Right ventricle myocardium inferior (tissue), 1 donor: Measurements from ENCODE around the gene FOS. TPM values are rescaled to one million over a fixed set of nuclear protein-coding genes. Genes with fewer than 3 reads are reported as not detected.

Experiments used
- ATAC-seq: fragments of 200-7000 bp; cut with Tn5 transposase; one replicate; pipeline ENCODE4 v1.9.1; 2020; ENCODE audit warnings: mild to moderate bottlenecking, moderate library complexity
- DNase-seq: peaks from one replicate; pipeline ENCODE4 v3.0.0; 2021; ENCODE audit errors: missing footprints
- intact Hi-C: fragments of 100-400 bp; cut with DNase I; formaldehyde crosslinking; loops from one replicate; pipeline ENCODE4 v1.11.0; 2022
- total RNA-seq: library from RNA; stranded (reverse); fragmentation: NEBNext Ultra II Directional; extraction: Animal tissue kit (Norgen Biotek cat#: 25700); gene quantifications from one replicate; pipeline ENCODE4 v1.2.1, GENCODE V29; 2021
- donor health status: DM: no; HTN: yes; CAD: no; lungs with severe emphysema.

FOS gene
- total RNA-seq, 1 donor from 2014 or later: 9.5 TPM

DNA sequence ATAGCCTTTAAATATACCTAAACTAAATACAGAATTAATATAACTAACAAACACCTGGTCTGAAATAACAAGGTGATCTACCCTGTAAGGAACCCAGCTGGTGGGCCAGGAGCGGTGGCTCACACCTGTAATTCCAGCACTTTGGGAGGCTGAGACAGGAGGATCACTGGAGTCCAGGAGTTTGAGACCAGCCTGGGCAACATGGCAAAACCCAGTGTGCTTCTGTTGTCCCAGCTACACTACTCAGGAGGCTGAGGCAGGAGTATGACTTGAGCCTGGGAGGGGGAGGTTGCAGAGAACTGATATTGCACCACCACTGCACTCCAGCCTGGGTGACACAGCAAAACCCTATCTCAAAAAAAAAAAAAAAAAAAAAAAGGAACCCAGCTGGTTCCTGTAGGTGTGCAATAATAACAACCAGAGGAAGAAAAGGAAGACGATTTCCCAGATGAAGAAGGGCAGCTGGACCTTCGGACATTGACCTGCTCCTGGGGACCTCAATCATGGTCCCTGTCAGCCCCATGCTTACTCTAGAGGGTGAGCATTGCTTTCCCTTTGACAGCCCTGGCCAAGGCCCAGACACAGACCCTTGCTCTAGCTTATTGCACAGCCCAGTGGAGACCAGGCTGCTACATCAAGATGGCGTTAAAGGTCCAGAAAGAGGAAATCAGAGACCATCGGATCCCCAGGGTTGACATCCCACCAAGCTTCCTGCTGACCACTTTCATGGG lies 5.4 kb downstream of the FOS start:
- DNase-seq (no peak), ATAC-seq (no peak)
- intact Hi-C loops: no loop called here

- intact Hi-C loops: no loop called here
- ATAC-seq (no peak), DNase-seq (no peak)
These were observed 6.7 kb downstream of the FOS start for GRCh38 chr14:75285331-75285730.

DNA sequence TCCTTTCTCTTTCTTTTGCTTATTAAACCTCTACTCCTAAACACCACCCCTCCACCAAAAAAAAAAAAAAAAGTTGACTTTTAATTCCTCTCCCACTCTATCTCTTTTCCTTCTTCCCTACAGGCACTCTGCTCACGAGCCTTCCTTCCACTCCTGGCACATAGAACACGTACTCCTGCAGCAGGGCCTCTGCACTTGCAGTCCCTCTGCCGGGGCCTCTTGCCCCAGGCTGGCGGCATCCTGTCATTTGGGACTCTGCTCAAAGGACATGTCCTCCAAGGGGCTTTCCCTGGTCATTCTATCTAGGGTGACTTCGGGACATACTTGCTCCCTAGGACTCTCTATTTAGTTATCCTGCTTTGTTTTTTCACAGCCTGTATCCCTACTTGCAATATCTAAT lies 7.7 kb downstream of the FOS start:
- peak; percentile 69 for ATAC-seq
- intact Hi-C loops: no loop called here
- no peak for DNase-seq

- intact Hi-C loops: no loop called here
- ATAC-seq (no peak), DNase-seq (no peak)
These were observed 11.3 kb downstream of the FOS start for GRCh38 chr14:75289840-75290388.

DNA sequence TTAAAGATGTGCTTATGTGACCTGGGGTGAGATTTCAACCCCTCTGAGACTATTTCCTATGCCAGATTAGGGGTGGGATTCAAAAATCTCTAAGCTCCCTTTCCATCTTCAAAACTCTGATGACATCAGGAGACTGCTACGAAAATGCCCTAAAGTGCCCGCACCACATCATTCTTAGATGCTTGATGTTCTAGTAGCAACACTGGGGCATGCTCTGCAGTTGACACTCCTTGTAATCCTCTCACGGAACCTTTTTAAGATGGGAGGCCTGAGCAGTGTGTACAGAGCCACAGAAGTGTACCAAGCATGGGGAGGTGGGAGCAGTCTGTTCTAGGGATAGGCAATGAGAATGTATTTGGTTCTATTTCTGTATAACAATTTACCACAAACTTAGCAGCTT lies 12.2 kb downstream of the FOS start:
- ATAC-seq (no peak), DNase-seq (no peak)
- intact Hi-C loops: no loop called here

DNA sequence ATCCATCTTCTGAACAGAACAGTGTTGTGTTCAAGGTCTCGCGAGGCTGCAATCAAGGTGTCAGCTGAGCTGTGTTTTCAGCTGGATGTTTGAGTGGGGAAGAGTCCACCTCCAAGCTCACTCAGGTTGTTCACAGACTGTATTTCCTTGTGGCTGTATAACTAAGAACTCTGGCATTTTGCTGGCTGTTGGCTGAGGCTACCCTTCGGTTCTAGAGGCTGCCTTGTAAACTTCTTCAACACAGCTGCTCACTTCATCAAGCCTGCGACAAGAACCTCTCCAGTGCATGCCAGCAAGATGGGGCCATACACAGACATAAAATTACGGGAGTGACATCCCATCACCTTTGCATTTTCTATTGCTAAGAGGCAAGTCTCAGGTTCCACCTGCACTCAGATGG lies 12.7 kb downstream of the FOS start:
- DNase-seq (no peak), ATAC-seq (no peak)
- intact Hi-C loops: no loop called here

DNA sequence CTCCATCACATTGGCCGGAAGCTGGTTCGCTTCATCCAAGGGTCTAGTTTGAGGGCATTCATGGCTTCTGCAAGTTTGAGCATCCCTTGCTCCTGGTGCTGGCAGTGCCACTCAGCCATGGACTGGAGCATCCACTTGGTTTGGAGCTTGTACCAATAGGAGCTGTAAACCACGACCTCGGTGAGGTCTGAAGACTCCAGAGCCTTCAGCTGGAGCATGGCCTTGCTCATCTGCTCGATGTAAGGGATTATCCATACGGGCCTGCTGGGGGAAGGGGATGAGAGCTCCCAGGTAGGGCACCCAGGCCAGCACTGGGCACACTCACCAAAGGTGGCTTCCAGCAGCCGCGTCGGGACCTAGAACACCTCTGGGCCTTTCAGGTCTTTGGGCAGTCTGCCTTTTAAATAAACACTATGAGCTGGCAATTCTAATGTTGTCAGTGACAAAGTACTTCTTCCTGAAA lies 13.5 kb downstream of the FOS start:
- intact Hi-C loops: no loop called here
- ATAC-seq: no peak

GRCh38 chr14:75292886-75293285 lies 14.3 kb downstream of the FOS start:
- ATAC-seq: no peak
- intact Hi-C loops: no loop called here
- no peak for DNase-seq

More for the DNA sequence above, 13.5 kb downstream of the FOS start:
- DNase-seq: no peak

DNA sequence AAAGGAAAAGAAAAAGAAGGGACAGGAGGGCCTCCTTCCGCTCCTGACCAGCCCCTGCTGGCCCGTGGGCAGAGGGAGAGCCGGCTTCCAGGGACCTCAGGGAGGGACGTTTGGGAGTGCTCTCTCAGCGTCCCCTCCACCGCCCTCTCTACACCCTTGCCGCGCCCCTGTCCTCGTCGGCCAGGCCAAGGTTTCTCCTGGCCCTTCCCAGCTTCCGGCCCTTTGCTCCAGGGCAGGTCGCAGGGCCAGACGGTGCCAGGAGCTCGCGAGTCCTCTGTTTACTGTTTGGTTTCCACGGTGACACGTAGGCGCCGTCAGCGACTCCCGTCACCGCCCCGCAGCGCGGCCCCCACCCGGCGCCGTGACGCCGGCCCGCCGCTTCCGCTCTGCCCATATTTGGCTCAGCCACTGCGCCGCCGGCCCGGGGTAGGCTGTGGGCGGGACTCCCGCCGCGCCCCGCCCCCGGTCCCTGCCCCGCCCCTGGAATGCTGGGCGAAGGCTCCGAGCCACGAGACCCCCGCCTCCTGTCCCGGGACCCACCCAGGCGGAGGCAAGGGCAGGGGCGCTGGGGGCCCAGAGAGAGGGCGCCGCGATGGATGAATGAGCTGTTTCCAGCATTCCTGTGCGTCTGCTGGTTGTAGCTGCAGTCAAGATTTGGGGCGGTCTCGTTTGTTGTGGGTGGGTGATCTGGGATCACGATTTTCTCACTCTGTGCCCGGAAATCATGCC lies 15.5 kb downstream of the FOS start:
- DNase-seq: peak; percentile 97
- peak; percentile 95 for ATAC-seq
- intact Hi-C loops: loop anchor here (1.0 to 2.0 kb wide), 4 partner anchors 16 to 161 kb away; partner anchors contain the start of genes FOS and TMED10

GRCh38 chr14:75294649-75295033 lies 16.0 kb downstream of the FOS start:
- intact Hi-C loops: loop anchor here (1.0 to 5.0 kb wide), 5 partner anchors 16 to 162 kb away; partner anchors contain the start of genes FOS and TMED10
- ATAC-seq (no peak), DNase-seq (no peak)

DNA sequence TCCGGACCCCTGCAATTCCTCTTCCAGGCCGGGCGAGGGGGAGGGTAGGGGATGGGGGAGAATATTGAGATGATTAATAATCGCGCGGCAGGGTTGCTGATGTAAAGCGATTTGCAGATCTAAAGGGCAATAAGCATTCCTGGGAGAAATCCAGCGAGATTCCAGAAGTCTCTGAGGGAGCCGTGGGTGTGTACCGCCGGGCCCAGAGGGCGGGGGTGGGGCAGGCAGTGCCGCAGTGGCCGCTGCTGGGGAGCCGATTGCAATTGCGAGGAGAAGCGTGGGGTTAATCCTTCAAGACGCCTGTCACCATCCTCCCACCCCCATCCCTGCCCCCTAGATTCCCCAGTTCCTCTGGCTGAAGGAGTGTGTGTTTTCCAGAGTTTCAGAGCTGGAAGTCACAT lies 16.4 kb downstream of the FOS start:
- ATAC-seq: peak; percentile 23
- intact Hi-C loops: loop anchor here (2.0 to 5.0 kb wide), 4 partner anchors 36 to 162 kb away; partner anchors contain the start of gene TMED10
- peak; percentile 82 for DNase-seq

DNA sequence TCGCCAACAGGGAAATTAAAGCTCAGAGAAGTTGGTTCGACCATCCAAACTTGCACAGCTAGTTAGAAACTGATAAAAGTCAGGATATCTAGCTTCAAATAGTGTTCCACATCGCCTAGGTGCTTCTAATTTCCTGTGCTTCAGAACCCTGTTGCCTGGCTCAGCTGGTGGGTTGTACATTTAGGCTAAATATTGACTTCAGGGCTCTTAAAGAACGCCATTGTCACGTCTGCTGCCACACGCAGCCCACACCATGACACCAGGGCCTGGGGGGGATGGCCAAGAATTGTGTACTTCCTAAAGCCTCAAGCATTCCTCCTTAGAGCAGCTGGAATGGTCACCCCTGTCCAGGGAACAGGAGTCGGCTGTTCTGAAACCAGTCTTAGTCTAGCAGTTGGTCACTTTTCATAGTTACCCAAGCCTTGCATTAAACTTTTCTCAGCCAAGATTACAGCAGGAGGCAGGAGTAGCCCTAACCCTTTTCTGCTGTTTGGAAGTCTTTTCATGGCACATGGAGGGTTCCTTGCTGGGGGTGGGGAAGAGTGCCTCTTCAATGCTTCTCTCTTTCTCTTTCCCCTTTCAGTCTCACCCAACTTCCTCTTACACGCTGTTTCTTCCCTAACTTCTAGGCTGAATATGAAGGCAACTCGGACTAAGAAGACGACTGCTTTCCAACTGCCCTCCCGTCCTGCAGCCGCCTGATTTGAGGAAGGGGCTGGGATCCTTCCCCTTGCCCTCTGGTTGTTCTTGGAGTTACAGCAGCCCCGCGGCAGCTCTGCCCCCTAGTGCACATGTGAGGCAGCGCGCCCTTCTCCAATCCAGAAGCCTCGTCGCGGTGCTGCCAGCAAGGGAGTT lies 17.1 kb downstream of the FOS start:
- DNase-seq: peak; percentile 92
- peak; percentile 31 for ATAC-seq
- intact Hi-C loops: loop anchor here (2.0 to 5.0 kb wide), 4 partner anchors 37 to 163 kb away; partner anchors contain the start of gene TMED10

DNA sequence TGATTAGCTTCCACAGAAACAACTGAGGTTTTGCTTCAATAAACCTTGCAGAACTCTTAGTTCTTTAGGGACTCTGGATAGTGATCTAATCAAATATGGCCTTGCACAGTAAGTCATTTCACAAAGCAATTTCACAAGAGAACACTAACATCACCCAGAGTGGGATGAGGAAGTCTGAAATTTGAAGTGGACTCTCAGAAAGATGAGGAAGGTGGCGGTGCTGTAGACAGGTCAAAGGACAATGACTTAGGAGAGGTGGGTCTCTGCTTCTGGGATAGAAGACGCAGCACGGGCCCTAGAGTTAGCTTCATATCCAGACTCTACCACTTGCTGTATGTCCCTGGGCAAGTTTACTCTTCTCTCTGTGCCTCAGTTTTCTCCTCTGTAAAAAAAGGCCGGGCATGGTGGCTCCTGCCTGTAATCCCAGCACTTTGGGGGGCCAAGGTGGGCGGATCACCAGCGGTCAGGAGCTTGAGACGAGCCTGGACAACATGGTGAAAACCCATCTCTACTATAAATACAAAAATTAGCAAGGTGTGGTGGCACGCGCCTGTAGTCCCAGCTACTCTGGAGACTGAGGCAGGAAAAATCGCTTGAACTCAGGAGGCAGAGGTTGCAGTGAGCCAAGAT lies 18.9 kb downstream of the FOS start:
- intact Hi-C loops: loop anchor here (5.0 kb wide), 1 partner anchor 60 kb away; no protein-coding TSS in a partner anchor
- ATAC-seq: no peak
- DNase-seq: no peak

DNA sequence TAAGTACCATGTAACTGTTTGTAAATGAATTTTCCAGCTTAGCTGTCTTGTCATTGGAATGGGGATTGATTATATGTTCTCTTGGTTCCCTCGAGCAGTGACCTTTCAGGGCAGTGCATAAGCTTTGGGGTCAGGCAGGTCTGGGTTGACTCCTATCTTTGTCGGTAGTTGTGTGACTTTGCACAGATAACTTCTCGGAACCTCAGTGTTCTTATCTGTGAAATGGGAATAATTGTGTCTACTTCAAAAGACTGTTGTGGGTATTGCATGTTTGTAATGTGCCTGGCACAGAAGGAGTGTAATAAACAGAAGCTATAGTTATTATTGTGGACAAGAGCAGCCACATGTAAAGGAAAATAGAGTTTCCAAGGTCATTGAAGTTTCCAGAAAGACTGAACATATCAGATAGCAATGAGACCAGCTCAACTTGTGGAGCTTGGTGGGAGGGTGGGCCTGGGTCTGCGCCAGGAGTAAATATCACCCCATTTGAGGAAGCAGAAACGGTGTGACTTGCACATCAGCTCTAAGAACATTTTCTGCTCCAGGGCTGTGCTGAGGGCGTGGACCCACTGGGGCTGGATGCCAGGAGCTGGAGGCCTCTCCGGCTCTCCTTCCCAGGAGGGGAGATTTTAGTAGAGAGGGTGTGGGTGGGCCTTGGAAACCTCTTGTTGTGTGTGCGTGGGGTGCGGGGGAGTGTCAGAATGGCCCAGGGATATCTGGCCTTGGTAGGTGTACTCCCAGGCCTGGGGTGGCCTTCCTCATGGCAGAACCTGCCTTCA lies 19.7 kb downstream of the FOS start:
- DNase-seq (peak; percentile 86), ATAC-seq (no peak)
- intact Hi-C loops: loop anchor here (5.0 kb wide), 1 partner anchor 61 kb away; no protein-coding TSS in a partner anchor

DNA sequence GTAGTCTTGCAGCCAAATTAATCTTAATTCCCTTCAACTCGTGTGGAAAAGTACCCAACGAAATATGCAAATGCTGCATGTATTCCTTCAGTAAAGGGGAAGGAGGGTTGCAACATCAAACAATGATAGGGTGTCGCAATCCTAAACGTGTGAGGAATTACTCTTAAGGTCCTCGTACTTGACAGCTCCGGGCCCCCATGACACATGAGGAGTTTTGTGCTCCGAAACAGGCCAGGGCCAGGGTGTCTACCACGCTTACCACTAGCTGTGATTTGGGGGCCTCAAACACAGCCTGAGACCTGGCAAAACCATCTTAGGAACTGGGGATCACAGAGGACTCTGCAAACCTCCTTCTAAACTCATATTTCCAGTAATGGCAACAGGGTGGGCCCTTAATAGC lies 20.4 kb downstream of the FOS start:
- DNase-seq (no peak), ATAC-seq (no peak)
- intact Hi-C loops: loop anchor here (5.0 kb wide), 1 partner anchor 62 kb away; no protein-coding TSS in a partner anchor

DNA sequence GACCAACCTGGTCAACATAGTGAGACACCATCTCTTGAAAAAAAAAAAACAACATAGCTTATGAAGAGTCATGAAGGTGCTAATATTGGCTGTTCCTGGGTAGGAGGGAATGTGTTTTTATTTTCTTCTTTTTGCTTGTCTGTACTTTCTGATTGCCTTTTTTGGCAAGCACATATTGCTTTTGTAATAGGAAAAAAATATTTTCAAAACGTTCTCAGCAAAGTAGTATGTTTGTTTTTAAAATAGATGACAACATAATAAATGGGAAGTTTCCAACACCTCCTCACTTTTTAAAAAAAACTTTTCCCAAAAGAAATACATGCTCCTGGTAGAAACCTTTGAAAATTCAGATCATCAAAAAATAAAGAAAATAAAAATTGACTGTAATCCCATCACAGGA lies 20.9 kb downstream of the FOS start:
- intact Hi-C loops: loop anchor here (5.0 kb wide), 1 partner anchor 62 kb away; no protein-coding TSS in a partner anchor
- ATAC-seq: no peak

DNA sequence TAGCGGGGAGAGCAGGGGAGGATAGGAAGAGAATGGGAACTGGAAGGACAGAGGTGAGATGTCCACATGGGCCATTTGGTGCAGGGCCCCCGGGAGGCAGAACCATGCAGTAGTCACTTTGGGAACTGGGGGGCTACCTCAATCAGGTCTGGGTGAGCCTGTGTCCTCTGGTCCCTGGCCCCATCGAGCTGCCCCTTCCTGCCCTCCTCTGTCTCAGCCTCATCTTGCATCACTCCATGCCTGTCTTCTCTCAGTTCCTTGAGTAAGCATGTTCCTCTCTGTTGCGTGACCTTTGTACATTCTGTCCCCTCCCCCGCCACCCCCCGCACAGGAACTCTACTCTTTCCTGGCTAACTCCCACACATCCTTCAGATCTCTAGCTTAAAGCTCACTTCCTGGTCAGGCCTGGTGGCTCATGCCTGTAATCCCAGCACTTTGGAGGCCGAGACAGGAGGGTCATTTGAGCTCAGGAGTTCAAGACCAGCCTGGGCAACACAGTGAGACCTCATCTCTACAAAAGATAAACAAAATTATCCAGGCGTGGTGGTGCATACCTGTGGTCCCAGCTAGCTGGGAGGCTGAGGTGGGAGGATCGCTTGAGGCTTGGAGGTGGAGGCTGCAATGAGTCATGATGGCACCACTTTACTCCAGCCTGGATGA lies 23.2 kb downstream of the FOS start:
- DNase-seq (no peak), ATAC-seq (peak; percentile 47)
- intact Hi-C loops: loop anchor here (2.0 to 10.0 kb wide), 2 partner anchors 169 to 353 kb away; no protein-coding TSS in a partner anchor

More for the DNA sequence above, 20.9 kb downstream of the FOS start:
- no peak for DNase-seq
